ENCODE results near the gene CDC27.

Gene CDC27

DNA sequence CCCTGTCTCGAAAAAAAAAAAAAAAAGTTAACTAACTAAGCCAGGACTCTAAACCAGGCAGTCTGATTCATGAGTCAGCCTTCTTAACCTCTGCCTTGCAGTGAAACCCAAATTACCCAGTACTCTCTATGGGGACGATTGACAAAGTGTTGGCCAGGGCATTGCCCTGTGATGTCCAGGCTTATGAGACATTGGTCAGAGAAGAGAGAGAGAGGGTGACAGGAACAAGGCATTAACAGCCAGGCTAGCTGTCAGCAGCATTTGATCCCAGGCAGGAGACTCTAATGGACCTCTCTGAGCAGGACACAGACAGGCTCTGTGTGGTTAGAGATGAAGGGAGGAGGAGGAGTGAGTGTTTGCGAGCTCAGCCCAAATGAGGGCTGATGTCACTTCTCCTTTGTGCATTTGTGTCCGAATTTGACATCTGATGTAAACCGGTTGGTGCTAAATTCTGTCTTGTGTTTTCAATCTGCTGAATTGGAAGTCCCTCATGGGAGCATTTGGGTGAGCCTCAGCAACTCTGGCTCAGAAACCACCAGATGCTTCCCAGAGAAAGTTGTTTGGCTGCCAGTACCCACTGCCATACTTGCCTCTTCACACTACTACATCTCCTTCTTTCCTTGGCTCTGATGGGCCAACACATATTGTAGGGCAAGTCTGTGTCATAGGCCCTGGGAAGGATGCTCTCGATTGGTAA, 15.8 kb upstream of the CDC27 start:
- Histone ChIP-seq H3K18ac (ENCODE audit: low read length) (no peak overlapping the region), H4K5ac (ENCODE audit: low read length) (no peak overlapping the region), H2BK15ac (replicated peaks; ENCODE audit: low read depth) (no peak overlapping the region), H3K9ac (ENCODE audit: low read length) (no peak overlapping the region), H3K4me1 (ENCODE audit: control insufficient read depth, low read depth, low read length) (peaks cover 2% of the 10 kb centered on the region), H3K56ac (ENCODE audit: low read length) (no peak overlapping the region), H3K4ac (ENCODE audit: low read depth, low read length) (no peak overlapping the region), H3K4me2 (ENCODE audit: low read length) (no peak overlapping the region), H2BK5ac (ENCODE audit: low read length) (no peak overlapping the region), H3K79me2 (ENCODE audit: control insufficient read depth, insufficient read depth, low read length) (no peaks in the 10 kb centered on the region), H2BK120ac (ENCODE audit: low read depth, low read length) (no peak overlapping the region), H3K23ac (ENCODE audit: low read length) (no peak overlapping the region), H3K79me1 (ENCODE audit: low read length) (no peaks in the 10 kb centered on the region), H2AK5ac (ENCODE audit: low read length) (no peak overlapping the region), H3K36me3 (ENCODE audit: control insufficient read depth, insufficient read depth, low read length) (no peaks in the 10 kb centered on the region), H3K4me3 (ENCODE audit: low read length) (no peak overlapping the region), H4K8ac (ENCODE audit: low read depth, low read length) (no peak overlapping the region), H3K27me3 (ENCODE audit: insufficient read depth, low read length, poor library complexity) (no peaks in the 10 kb centered on the region), H3K27ac (ENCODE audit: low read depth, low read length) (no peak overlapping the region)
- no CpG with 5 or more reads among the region's 6 CpGs for WGBS (ENCODE audit: extremely low coverage, insufficient coverage, low lambda C conversion rate)
- DNase-seq: peak; percentile 10

DNA sequence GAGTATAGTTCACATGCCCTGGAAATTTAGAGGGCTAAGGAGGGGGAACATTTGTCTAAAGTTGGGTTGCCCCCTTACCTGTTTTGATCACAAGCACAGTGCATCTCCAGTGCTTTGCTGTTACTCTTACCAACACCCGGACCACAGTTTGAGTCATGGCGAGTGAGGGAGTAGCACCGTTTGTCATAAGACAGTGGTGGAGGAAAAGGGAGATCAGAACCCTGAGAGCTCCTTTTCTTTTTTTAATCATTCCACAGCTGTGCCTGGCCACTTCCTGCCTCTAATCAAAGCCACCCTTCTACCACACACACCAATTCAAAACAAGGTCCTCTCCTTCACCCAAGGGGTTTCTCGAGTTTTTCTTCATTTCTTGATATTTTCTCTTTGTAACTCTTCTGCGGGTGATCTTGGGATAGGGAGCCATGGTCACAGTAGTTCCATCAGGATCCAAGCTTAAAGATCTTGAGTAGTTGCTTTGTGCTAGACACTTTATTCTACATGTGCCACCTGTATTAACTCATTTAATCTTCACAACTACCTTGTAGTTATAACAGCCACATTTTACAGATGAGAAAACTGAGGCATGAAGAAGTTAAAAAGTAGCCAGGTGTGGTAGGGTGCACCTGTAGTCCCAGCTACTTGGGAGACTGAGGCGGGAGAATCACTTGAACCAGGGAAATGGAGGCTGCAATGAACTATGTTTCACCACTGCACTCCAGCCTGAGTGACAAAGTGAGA, 15.1 kb upstream of the CDC27 start:
- Histone ChIP-seq H3K23ac (ENCODE audit: low read length) (no peak overlapping the region), H3K27me3 (ENCODE audit: insufficient read depth, low read length, poor library complexity) (no peaks in the 10 kb centered on the region), H3K9ac (ENCODE audit: low read length) (no peak overlapping the region), H3K4me3 (ENCODE audit: low read length) (no peak overlapping the region), H2BK15ac (replicated peaks; ENCODE audit: low read depth) (no peak overlapping the region), H2BK120ac (ENCODE audit: low read depth, low read length) (no peak overlapping the region), H2BK5ac (ENCODE audit: low read length) (no peak overlapping the region), H3K27ac (ENCODE audit: low read depth, low read length) (no peak overlapping the region), H3K18ac (ENCODE audit: low read length) (no peak overlapping the region), H2AK5ac (ENCODE audit: low read length) (no peak overlapping the region), H3K56ac (ENCODE audit: low read length) (no peak overlapping the region), H3K4me1 (ENCODE audit: control insufficient read depth, low read depth, low read length) (peaks cover 2% of the 10 kb centered on the region), H4K8ac (ENCODE audit: low read depth, low read length) (no peak overlapping the region), H3K36me3 (ENCODE audit: control insufficient read depth, insufficient read depth, low read length) (no peaks in the 10 kb centered on the region), H3K4ac (ENCODE audit: low read depth, low read length) (no peak overlapping the region), H3K4me2 (ENCODE audit: low read length) (no peak overlapping the region), H3K79me2 (ENCODE audit: control insufficient read depth, insufficient read depth, low read length) (no peaks in the 10 kb centered on the region), H4K5ac (ENCODE audit: low read length) (no peak overlapping the region), H3K79me1 (ENCODE audit: low read length) (no peaks in the 10 kb centered on the region)
- no CpG with 5 or more reads among the region's 6 CpGs for WGBS (ENCODE audit: extremely low coverage, insufficient coverage, low lambda C conversion rate)
- no peak for DNase-seq

DNA sequence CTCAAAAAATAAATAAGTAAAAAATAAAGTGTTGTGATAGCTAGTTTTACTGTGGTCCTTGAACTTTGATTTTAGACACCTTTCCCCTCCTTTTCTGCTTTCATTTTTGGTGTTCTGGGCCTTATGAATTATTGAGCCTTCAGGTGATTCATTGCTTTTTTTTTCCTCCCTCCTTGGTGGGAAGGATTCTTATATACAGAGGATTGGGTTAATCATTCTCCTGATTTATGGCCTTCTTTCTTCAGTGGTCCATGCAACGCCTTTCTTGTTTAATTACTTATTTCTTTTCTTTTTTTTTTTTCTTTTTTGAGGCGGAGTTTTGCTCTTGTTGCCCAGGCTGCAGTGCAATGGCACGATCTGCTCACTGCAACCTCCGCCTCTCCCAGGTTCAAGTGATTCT, 12.1 kb upstream of the CDC27 start:
- no peak for DNase-seq
- H3K23ac ChIP-seq (ENCODE audit: low read length): no peak overlapping the region
- H3K4me1 ChIP-seq (ENCODE audit: control insufficient read depth, low read depth, low read length): peaks cover 2% of the 10 kb centered on the region
- H2AK5ac ChIP-seq (ENCODE audit: low read length): no peak overlapping the region
- H3K4me3 ChIP-seq (ENCODE audit: low read length): no peak overlapping the region
- H2BK5ac ChIP-seq (ENCODE audit: low read length): no peak overlapping the region
- H3K56ac ChIP-seq (ENCODE audit: low read length): no peak overlapping the region
- H3K18ac ChIP-seq (ENCODE audit: low read length): no peak overlapping the region
- H3K27ac ChIP-seq (ENCODE audit: low read depth, low read length): no peak overlapping the region
- H4K8ac ChIP-seq (ENCODE audit: low read depth, low read length): no peak overlapping the region
- H2BK120ac ChIP-seq (ENCODE audit: low read depth, low read length): no peak overlapping the region
- no peak overlapping the region for H3K4ac ChIP-seq (ENCODE audit: low read depth, low read length)
- no peak overlapping the region for H3K9ac ChIP-seq (ENCODE audit: low read length)
- H3K4me2 ChIP-seq (ENCODE audit: low read length): no peak overlapping the region
- no peaks in the 10 kb centered on the region for H3K27me3 ChIP-seq (ENCODE audit: insufficient read depth, low read length, poor library complexity)
- H2BK15ac ChIP-seq (replicated peaks; ENCODE audit: low read depth): no peak overlapping the region
- no peaks in the 10 kb centered on the region for H3K36me3 ChIP-seq (ENCODE audit: control insufficient read depth, insufficient read depth, low read length)
- no peaks in the 10 kb centered on the region for H3K79me2 ChIP-seq (ENCODE audit: control insufficient read depth, insufficient read depth, low read length)
- no peak overlapping the region for H4K5ac ChIP-seq (ENCODE audit: low read length)
- no peaks in the 10 kb centered on the region for H3K79me1 ChIP-seq (ENCODE audit: low read length)
- WGBS (ENCODE audit: extremely low coverage, insufficient coverage, low lambda C conversion rate): no CpG with 5 or more reads among the region's 4 CpGs

DNA sequence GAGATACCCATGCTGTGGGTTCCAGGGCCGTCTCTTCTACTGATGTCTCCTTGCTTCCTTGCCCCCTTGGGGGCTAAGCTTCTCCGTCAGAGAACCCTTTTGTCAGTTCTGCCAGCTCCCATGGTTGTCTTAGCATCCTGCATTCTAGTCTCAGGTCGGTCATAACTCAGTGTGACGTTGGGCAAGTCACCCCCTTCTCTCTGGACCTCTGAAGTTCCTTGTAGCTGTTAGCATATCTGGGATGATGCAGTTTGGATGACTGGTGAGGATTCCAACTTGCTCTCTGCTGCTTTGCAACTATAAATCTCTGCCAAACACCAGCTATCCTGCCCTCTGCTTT, 11.2 kb upstream of the CDC27 start:
- H3K4me1 ChIP-seq (ENCODE audit: control insufficient read depth, low read depth, low read length): no peaks in the 10 kb centered on the region
- DNase-seq: no peak

DNA sequence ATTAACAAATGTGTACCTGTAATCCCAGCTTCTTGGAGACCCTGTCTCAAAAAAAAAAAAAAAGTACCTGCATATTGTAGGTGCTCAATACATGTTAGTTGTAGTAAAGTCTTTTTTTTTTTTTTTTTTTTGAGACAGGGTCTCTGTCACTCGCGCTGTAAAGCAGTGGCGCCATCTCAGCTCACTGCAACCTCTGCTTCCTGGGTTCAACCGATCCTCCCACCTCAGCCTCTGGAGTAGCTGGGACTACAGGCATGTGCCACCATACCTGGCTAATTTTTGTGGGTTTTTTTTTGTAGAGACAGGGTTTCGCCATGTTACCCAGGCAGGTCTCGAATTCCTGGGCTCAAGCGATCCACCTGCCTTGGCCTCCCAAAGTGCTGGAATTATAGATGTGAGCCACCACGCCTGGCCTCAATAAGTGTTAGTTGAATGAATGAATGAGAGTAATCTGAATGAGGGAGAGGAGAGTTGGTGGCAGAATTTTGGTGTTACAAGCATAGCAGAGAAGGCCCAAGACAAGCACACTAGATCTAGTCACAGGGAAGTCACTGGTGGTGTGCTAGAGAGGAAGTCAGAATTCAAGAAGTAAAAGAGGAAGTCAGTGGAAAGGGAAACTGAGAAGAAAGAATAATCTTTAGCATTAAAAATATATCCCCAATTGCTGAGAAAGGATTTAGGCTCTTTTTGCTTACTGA, 10.7 kb upstream of the CDC27 start:
- no CpG with 5 or more reads among the region's 8 CpGs for WGBS (ENCODE audit: extremely low coverage, insufficient coverage, low lambda C conversion rate)
- Histone ChIP-seq H3K18ac (ENCODE audit: low read length) (no peak overlapping the region), H3K4me1 (ENCODE audit: control insufficient read depth, low read depth, low read length) (no peaks in the 10 kb centered on the region), H3K9ac (ENCODE audit: low read length) (no peak overlapping the region), H2BK15ac (replicated peaks; ENCODE audit: low read depth) (no peak overlapping the region), H3K36me3 (ENCODE audit: control insufficient read depth, insufficient read depth, low read length) (no peaks in the 10 kb centered on the region), H3K4me2 (ENCODE audit: low read length) (no peak overlapping the region), H3K56ac (ENCODE audit: low read length) (no peak overlapping the region), H3K4me3 (ENCODE audit: low read length) (no peak overlapping the region), H4K5ac (ENCODE audit: low read length) (no peak overlapping the region), H3K79me1 (ENCODE audit: low read length) (no peaks in the 10 kb centered on the region), H3K27me3 (ENCODE audit: insufficient read depth, low read length, poor library complexity) (no peaks in the 10 kb centered on the region), H3K4ac (ENCODE audit: low read depth, low read length) (no peak overlapping the region), H3K27ac (ENCODE audit: low read depth, low read length) (no peak overlapping the region), H2BK120ac (ENCODE audit: low read depth, low read length) (no peak overlapping the region), H2AK5ac (ENCODE audit: low read length) (no peak overlapping the region), H3K23ac (ENCODE audit: low read length) (no peak overlapping the region), H3K79me2 (ENCODE audit: control insufficient read depth, insufficient read depth, low read length) (no peaks in the 10 kb centered on the region), H2BK5ac (ENCODE audit: low read length) (no peak overlapping the region), H4K8ac (ENCODE audit: low read depth, low read length) (no peak overlapping the region)
- DNase-seq: no peak

More for the DNA sequence above, 11.2 kb upstream of the CDC27 start:
- Histone ChIP-seq H2BK15ac (replicated peaks; ENCODE audit: low read depth) (no peak overlapping the region), H3K9ac (ENCODE audit: low read length) (no peak overlapping the region), H2AK5ac (ENCODE audit: low read length) (no peak overlapping the region), H2BK5ac (ENCODE audit: low read length) (no peak overlapping the region), H3K27ac (ENCODE audit: low read depth, low read length) (no peak overlapping the region), H4K5ac (ENCODE audit: low read length) (no peak overlapping the region), H3K79me2 (ENCODE audit: control insufficient read depth, insufficient read depth, low read length) (no peaks in the 10 kb centered on the region), H3K4me3 (ENCODE audit: low read length) (no peak overlapping the region), H3K4ac (ENCODE audit: low read depth, low read length) (no peak overlapping the region), H3K27me3 (ENCODE audit: insufficient read depth, low read length, poor library complexity) (no peaks in the 10 kb centered on the region), H3K4me2 (ENCODE audit: low read length) (no peak overlapping the region), H3K23ac (ENCODE audit: low read length) (no peak overlapping the region), H3K79me1 (ENCODE audit: low read length) (no peaks in the 10 kb centered on the region), H2BK120ac (ENCODE audit: low read depth, low read length) (no peak overlapping the region), H4K8ac (ENCODE audit: low read depth, low read length) (no peak overlapping the region), H3K56ac (ENCODE audit: low read length) (no peak overlapping the region), H3K36me3 (ENCODE audit: control insufficient read depth, insufficient read depth, low read length) (no peaks in the 10 kb centered on the region), H3K18ac (ENCODE audit: low read length) (no peak overlapping the region)
- WGBS (ENCODE audit: extremely low coverage, insufficient coverage, low lambda C conversion rate): no CpG with 5 or more reads among the region's 4 CpGs

All from mesendoderm (in vitro differentiated cells).